IPS DF 4.7 (cell line): Measurements from ENCODE around the gene PHLDA3.

Experiments
- DNase-seq: peaks from one replicate; pipeline ENCODE4 v3.0.0-alpha.2; 2013; ENCODE audit warnings: low spot score; ENCODE audit errors: extremely low read depth

Gene PHLDA3

GRCh38 chr1:201468844-201469644 is at the start of gene PHLDA3:
PHLDA3 (minus strand) TSS chr1:201469188; CDS start chr1:201468786, 402 bp downstream.
- DNase-seq = no peak

GRCh38 chr1:201518071-201518470 is 49.1 kb upstream of the PHLDA3 start:
- no peak for DNase-seq

GRCh38 chr1:201517631-201518030 is 48.6 kb upstream of the PHLDA3 start:
- no peak for DNase-seq

GRCh38 chr1:201516511-201517127 is 47.6 kb upstream of the PHLDA3 start:
- no peak for DNase-seq

- no peak for DNase-seq
Measured at GRCh38 chr1:201515895-201516294, 46.9 kb upstream of the PHLDA3 start.

- no peak for DNase-seq
Measured at GRCh38 chr1:201515062-201515750, 46.2 kb upstream of the PHLDA3 start.

- DNase-seq = no peak
Measured at GRCh38 chr1:201514466-201514865, 45.5 kb upstream of the PHLDA3 start.

GRCh38 chr1:201513498-201514243 is 44.7 kb upstream of the PHLDA3 start:
- DNase-seq = no peak

GRCh38 chr1:201511941-201512539 is 43.1 kb upstream of the PHLDA3 start:
- no peak for DNase-seq

- DNase-seq = no peak
Measured at GRCh38 chr1:201511396-201511940, 42.5 kb upstream of the PHLDA3 start.

- DNase-seq = no peak
Measured at GRCh38 chr1:201510734-201511133, 41.7 kb upstream of the PHLDA3 start.

- no peak for DNase-seq
Measured at GRCh38 chr1:201509601-201510374, 40.8 kb upstream of the PHLDA3 start.

GRCh38 chr1:201508809-201509208 is 39.8 kb upstream of the PHLDA3 start:
- no peak for DNase-seq

- no peak for DNase-seq
Measured at GRCh38 chr1:201507360-201507675, 38.3 kb upstream of the PHLDA3 start.

- DNase-seq = no peak
Measured at GRCh38 chr1:201506557-201507359, 37.8 kb upstream of the PHLDA3 start, which contains the start of gene CSRP1. CSRP1 (minus strand) TSS chr1:201507123; CDS start chr1:201496303, 10,820 bp downstream.

- no peak for DNase-seq
Measured at GRCh38 chr1:201506092-201506491, 37.1 kb upstream of the PHLDA3 start.

- DNase-seq = no peak
Measured at GRCh38 chr1:201505503-201505890, 36.5 kb upstream of the PHLDA3 start.

GRCh38 chr1:201504799-201505502 is 36.0 kb upstream of the PHLDA3 start:
- no peak for DNase-seq

- no peak for DNase-seq
Measured at GRCh38 chr1:201504179-201504631, 35.2 kb upstream of the PHLDA3 start.
